Measurements from ENCODE around the gene TMEM80. TPM values are rescaled to one million over a fixed set of nuclear protein-coding genes. Genes with fewer than 3 reads are reported as not detected.

TMEM80 gene
- total RNA-seq, 1 donor from 2014 or later: 20.8 TPM

DNA sequence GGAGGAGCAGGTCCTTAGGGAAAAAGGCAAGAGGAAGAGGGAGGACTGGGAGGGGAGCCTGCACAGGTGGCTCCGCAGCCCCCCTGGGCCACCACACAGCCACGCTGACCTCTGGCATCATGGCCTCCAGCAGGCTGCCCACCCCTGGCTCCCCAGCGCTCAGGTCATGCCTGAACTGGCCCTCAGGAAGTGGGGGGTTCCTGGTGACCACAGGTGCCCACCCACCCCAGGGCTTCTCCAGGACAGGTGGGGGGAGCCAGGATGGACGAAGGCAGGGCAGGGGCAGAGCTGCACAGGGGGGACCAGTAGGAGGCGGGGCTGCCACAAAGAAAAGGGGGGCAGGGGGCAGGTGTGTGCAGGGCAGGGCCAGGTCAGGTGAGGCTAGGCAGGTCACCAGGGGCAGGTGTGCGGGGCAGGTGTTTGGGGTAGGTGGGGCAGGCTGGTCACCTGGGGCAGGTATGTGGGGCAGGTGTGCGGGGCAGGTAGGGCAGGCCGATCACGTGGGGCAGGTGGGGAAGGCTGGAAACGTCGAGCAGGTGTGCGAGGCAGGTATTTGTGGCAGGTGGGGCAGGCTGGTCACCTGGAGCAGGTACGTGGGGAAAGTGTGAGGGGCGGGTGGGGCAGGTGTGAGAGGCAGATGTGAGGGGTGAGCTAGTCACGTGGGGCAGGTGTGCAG is 1.6 kb upstream of the TMEM80 start:
- DNase-seq (ENCODE audit: low read depth): no peak
- TF ChIP-seq, protein P1, sequence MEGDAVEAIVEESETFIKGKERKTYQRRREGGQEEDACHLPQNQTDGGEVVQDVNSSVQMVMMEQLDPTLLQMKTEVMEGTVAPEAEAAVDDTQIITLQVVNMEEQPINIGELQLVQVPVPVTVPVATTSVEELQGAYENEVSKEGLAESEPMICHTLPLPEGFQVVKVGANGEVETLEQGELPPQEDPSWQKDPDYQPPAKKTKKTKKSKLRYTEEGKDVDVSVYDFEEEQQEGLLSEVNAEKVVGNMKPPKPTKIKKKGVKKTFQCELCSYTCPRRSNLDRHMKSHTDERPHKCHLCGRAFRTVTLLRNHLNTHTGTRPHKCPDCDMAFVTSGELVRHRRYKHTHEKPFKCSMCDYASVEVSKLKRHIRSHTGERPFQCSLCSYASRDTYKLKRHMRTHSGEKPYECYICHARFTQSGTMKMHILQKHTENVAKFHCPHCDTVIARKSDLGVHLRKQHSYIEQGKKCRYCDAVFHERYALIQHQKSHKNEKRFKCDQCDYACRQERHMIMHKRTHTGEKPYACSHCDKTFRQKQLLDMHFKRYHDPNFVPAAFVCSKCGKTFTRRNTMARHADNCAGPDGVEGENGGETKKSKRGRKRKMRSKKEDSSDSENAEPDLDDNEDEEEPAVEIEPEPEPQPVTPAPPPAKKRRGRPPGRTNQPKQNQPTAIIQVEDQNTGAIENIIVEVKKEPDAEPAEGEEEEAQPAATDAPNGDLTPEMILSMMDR (conservative IDR thresholded peaks at IDR 0.05; ENCODE audit: low read depth, low read length): no peak
- peak overlapping the region; percentile 97 for H3K4me3 ChIP-seq (ENCODE audit: low read depth, low read length)

DNA sequence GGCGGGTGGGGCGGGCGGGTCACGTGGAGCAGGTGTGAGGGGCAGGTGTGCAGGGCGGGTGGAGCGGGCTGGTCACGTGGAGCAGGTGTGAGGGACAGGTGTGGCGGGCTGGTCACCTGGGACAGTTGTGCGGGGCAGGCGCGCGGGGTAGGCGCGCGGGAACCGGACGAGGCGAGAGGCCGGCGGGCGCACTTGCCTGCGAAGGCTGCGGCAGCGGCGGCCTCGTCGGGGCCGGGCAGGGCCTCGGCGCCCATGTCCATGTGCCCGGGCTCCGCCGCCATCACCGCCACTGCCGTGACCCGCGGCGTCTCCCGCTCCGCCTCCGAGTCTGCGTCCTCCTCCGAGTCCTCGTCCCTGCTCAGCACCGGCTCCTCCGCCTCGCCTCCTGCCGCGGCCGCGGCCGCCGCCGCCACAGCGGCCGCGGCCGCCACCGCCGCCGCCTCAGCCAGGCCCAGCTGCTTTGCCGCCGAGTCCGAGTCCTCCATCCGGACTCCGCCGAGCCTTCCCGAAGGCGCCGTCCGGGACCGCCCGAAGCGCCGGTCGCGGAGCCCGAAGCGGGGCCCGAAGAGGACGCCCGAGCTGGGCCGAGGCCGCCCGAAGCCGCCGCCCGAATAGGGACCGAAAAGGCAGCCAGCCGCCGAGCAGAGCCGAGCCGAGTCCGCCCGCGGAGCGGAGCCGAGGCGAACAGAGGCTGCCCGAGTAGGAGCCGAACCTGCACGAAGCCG is 891 bp upstream of the TMEM80 start, which contains the start of gene DEAF1:
DEAF1 (minus strand) TSS at position 660 of the 725 bp plus-strand sequence; CDS start at position 485, 175 bp downstream.
- TF ChIP-seq, protein P1 (conservative IDR thresholded peaks at IDR 0.05; ENCODE audit: low read depth, low read length): no peak
- H3K4me3 ChIP-seq (ENCODE audit: low read depth, low read length): peak within 1 kb of the TSS; percentile 97
- no peak for DNase-seq (ENCODE audit: low read depth)

DNA sequence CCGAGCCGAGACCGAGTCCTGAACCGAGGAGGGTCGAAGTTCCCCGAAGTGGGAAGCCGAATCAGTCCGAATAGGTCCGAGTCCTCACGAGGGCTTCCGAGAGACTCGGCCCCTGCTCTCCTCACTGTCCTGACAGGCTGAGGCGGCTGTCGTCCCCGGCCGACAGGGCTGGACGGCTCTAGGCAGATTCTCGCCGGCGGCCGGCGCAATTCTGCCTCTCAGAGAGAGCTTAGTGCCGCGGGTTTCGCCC is 403 bp upstream of the TMEM80 start:
- peak overlapping the region; percentile 97 for H3K4me3 ChIP-seq (ENCODE audit: low read depth, low read length)
- TF ChIP-seq, protein P1 (conservative IDR thresholded peaks at IDR 0.05; ENCODE audit: low read depth, low read length): no peak
- peak; percentile 76 for DNase-seq (ENCODE audit: low read depth)

DNA sequence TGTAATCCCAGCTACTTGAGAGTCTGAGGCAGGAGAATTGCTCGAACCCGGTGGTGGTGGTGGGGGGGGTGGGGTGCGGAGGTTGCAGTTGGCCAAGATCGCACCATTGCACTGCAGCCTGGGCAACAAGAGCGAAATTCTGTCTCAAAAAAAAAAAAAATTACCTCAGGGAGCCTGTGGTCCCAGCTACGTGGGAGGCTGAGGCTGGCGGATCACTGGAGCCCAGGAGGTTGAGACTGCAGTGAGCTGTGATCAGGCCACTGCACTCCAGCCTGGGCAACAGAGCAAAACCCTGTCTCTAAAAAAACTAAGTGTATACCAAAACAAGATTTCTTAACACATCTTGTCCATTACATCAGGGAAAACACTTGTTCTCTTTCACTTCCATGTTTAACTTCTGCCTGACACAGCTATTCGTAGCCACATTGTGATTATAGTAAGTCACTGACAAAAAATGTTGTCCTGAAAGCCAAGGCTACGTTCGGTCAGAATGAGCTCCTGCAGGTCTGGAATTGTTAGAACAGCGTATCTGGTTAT is 1.4 kb downstream of the TMEM80 start:
- peak overlapping the region; percentile 97 for H3K4me3 ChIP-seq (ENCODE audit: low read depth, low read length)
- peak; percentile 91 for DNase-seq (ENCODE audit: low read depth)
- TF ChIP-seq, protein P1 (conservative IDR thresholded peaks at IDR 0.05; ENCODE audit: low read depth, low read length): no peak

DNA sequence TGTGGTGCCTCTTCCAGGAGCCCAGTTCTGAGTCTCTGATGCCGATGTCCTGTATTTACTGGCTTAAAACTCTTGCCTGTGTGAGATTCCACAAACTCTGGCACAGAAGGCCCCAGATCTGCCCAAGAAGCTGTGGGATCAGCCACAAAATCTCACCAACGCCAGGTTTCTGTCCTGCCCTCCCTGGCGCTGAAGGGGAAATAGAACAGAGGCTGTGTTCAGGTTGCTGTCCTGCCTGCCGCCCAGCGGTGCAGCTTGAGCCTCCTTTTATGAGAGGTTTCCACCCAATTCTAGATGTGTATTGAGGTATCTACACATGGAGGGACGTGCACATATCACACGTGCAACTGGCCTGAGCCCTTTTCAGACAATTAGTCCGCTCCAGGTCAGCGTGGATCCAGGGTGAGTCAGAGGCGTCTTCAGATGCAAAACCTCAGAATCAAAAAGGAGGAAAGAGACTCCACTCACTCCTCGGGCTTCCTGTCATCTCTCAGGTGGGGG is 2.2 kb downstream of the TMEM80 start:
- no peak for DNase-seq (ENCODE audit: low read depth)
- TF ChIP-seq, protein P1 (conservative IDR thresholded peaks at IDR 0.05; ENCODE audit: low read depth, low read length): no peak
- H3K4me3 ChIP-seq (ENCODE audit: low read depth, low read length): peak overlapping the region; percentile 15

DNA sequence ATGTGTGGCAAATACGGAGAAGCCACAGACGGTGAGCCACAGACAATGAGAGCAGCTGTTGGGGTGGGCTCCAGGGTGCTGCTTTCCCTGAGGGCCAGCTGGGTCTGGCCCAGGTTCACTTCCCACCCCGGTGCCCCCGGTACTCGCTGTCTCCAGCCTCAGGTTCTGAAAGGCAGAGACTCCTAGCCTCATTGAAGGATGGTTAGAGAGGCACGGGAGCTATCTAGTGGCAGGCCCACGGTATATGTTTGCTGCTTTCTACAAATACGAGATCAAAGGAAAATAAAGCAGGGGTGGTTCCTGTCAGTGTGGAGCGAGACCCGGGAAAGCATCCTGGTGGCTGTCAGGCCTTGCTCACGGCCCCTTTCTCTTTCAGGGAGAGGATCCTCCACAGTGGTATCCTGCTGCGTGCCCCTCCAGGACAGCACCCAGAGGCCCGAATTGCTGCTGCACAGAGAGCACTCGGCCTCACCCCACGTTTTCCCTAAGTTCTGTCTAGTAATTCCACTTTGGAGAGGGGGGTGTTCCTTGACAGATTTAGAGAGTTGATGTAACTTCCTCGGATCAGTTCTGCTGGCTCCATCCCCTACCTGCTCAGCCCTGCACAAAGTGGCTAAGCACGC is 3.0 kb downstream of the TMEM80 start:
- H3K4me3 ChIP-seq (ENCODE audit: low read depth, low read length): no peak overlapping the region
- DNase-seq (ENCODE audit: low read depth): no peak
- TF ChIP-seq, protein P1 (conservative IDR thresholded peaks at IDR 0.05; ENCODE audit: low read depth, low read length): no peak
